Esophagus squamous epithelium (tissue), 5 donors: ENCODE measurements around the gene DLX5. TPM values are rescaled to one million over a fixed set of nuclear protein-coding genes. Genes with fewer than 3 reads are reported as not detected.

Source experiments
- DNase-seq: peaks from one replicate; lab custom pipeline; 2025; lab: John Stamatoyannopoulos, UW
- H3K27ac ChIP-seq, 4 donors: fragments of 200-600 bp; sonication (generic); one replicate each; pipeline ENCODE4 v1.5.1; 2016 to 2019; ENCODE audit warnings: mild to moderate bottlenecking in 1 of 4
- H3K27me3 ChIP-seq, 4 donors: fragments of 200-600 bp; sonication (generic); 1 replicate in 3 of 4; 2 replicates in 1 of 4; pipeline versions ENCODE4 v1.5.1 to v1.6.0; 2017 to 2021; ENCODE audit warnings: antibody characterized with exemption in 1 of 4
- H3K36me3 ChIP-seq, 3 donors: fragments of 200-600 bp; sonication (generic); one replicate each; pipeline ENCODE4 v1.5.1; 2016 to 2019
- H3K4me1 ChIP-seq, 3 donors: fragments of 200-600 bp; sonication (generic); one replicate each; pipeline ENCODE4 v1.5.1; 2017 to 2019
- H3K4me3 ChIP-seq, 4 donors: fragments of 200-600 bp; sonication (generic); 1 replicate in 3 of 4; 2 replicates in 1 of 4; pipeline ENCODE4 v1.5.1; 2016 to 2019; ENCODE audit warnings: mild to moderate bottlenecking in 2 of 4, moderate library complexity in 1 of 4
- H3K9me3 ChIP-seq, 3 donors: fragments of 200-600 bp; sonication (generic); one replicate each; pipeline ENCODE4 v1.5.1; 2016 to 2019
- CTCF ChIP-seq, 6 experiments: fragments of 450-650 bp in 4 of 6; fragments of 200-600 bp in 2 of 6; sonication (generic) in 2 of 6; IDR thresholded peaks; one replicate each; pipeline ENCODE4 v1.5.1; 2016 to 2019; ENCODE audit warnings: antibody characterized with exemption in 6 of 6, mild to moderate bottlenecking in 4 of 6, moderate library complexity in 4 of 6
- POLR2A ChIP-seq, 4 donors: fragments of 450-650 bp; IDR thresholded peaks; one replicate each; pipeline ENCODE4 v1.6.1; 2017; ENCODE audit warnings: antibody characterized with exemption in 4 of 4, mild to moderate bottlenecking in 4 of 4, moderate library complexity in 3 of 4
- WGBS, 2 donors: methylation state at CpG; one replicate each; pipeline ENCODE4 v1.1.5; 2018; 5-methylcytosine and 5-hydroxymethylcytosine counted together
- intact Hi-C: fragments of 100-400 bp; cut with DNase I; formaldehyde crosslinking; loops from one replicate; pipeline ENCODE4 v1.15.0; 2022
- small RNA-seq, 4 donors: library from RNA; depleted of rRNA; stranded (forward); fragments of <200 nt; gene quantifications; one replicate each; pipeline ENCODE3, GENCODE V24; 2016
- total RNA-seq, 4 donors: library from RNA; depleted of rRNA; stranded (reverse); fragments of >200 nt; gene quantifications; one replicate each; pipeline ENCODE4 v1.1.0, GENCODE V29; 2016
- donor health status: DM: yes; HTN: yes; CAD: no.

DLX5 gene
- total RNA-seq, 4 donors from 2014 or later = 1.3 to 1.8 (median 1.7) TPM; not detected in 1

- DNase-seq = no peak
- Histone ChIP-seq H3K36me3 (no peaks in the 10 kb centered on the region), H3K27ac (no peak overlapping the region), H3K4me3 (no peak overlapping the region), H3K9me3 (no peaks in the 10 kb centered on the region), H3K27me3 (peaks cover 0 to 36% (median 0%) of the 10 kb centered on the region in 4 donors), H3K4me1 (no peaks in the 10 kb centered on the region)
- intact Hi-C loops = no loop called here
- no peak for TF ChIP-seq POLR2A (IDR thresholded peaks at IDR 0.05)
These were observed 47.2 kb downstream of the DLX5 start for GRCh38 chr7:96977445-96977844.

GRCh38 chr7:96976106-96976505 lies 48.5 kb downstream of the DLX5 start:
- no peak overlapping the region for H3K4me3 ChIP-seq
- no peak overlapping the region for H3K27ac ChIP-seq
- intact Hi-C loops = no loop called here
- no peaks in the 10 kb centered on the region for H3K4me1 ChIP-seq
- H3K36me3 ChIP-seq = no peaks in the 10 kb centered on the region
- H3K9me3 ChIP-seq = no peaks in the 10 kb centered on the region
- 55 to 57% methylated on average over 2 of the region's 2 CpGs for WGBS, 2 donors
- DNase-seq = no peak
- peaks cover 0 to 29% (median 0%) of the 10 kb centered on the region in 4 donors for H3K27me3 ChIP-seq
- TF ChIP-seq POLR2A (IDR thresholded peaks at IDR 0.05) = no peak
- no peak for TF ChIP-seq CTCF (IDR thresholded peaks at IDR 0.05)

GRCh38 chr7:96973986-96974385 lies 50.6 kb downstream of the DLX5 start:
- TF ChIP-seq POLR2A (IDR thresholded peaks at IDR 0.05) = no peak
- no peak for TF ChIP-seq CTCF (IDR thresholded peaks at IDR 0.05)
- H3K27ac ChIP-seq = no peak overlapping the region
- no peak for DNase-seq
- intact Hi-C loops = no loop called here
- no peaks in the 10 kb centered on the region for H3K4me1 ChIP-seq
- H3K36me3 ChIP-seq = no peaks in the 10 kb centered on the region
- peaks cover 0 to 40% (median 0%) of the 10 kb centered on the region in 4 donors for H3K27me3 ChIP-seq
- H3K9me3 ChIP-seq = no peaks in the 10 kb centered on the region
- no peak overlapping the region for H3K4me3 ChIP-seq
- 33 to 51% methylated on average over 2 of the region's 2 CpGs for WGBS, 2 donors

- Histone ChIP-seq H3K4me3 (no peak overlapping the region), H3K4me1 (no peaks in the 10 kb centered on the region), H3K27me3 (peaks cover 0 to 55% (median 0%) of the 10 kb centered on the region in 4 donors), H3K27ac (no peak overlapping the region), H3K36me3 (no peaks in the 10 kb centered on the region), H3K9me3 (no peaks in the 10 kb centered on the region)
- intact Hi-C loops = no loop called here
- no peak for TF ChIP-seq CTCF (IDR thresholded peaks at IDR 0.05)
- no peak for TF ChIP-seq POLR2A (IDR thresholded peaks at IDR 0.05)
- no peak for DNase-seq
These were observed 53.9 kb downstream of the DLX5 start for GRCh38 chr7:96970739-96971138.

Small RNA genes lying within 50 kb of the gene (small RNA-seq; reads per million reads assigned to genes)
- 0 reads per million in 4 donors for gene RF01778

Other genes with a start within 250 kb of the DLX5 start
- gene DLX6, start 19.3 kb downstream of the DLX5 start, total RNA-seq = not detected
- gene SDHAF3, start 92.9 kb upstream of the DLX5 start, total RNA-seq = 10 to 100 TPM in 2 of 4 donors, 1 to 10 TPM in 2; 6.4 to 13.6 (median 10.9) TPM